Activated naive CD8-positive, alpha-beta T cell treated with anti-CD3 and anti-CD28 coated beads, Interleukin-2, amount 10 ng/mL, durations not matched to agents 7 days and 5 days (primary cell): Measurements from ENCODE around the gene HSD17B11. TPM values are rescaled to one million over a fixed set of nuclear protein-coding genes. Genes with fewer than 3 reads are reported as not detected.
"Not testable (repeated sequence)": the region's sequence is repeated elsewhere in the genome, so short reads cannot be mapped to it uniquely, and the experiment has no call there.

ENCODE experiments used
- ATAC-seq: fragments of 150-1000 bp; cut with Tn5 transposase; one replicate; pipeline ENCODE4 v1.10.0; 2021; ENCODE audit warnings: low read depth, moderate library complexity
- POLR2A ChIA-PET: fragments of 350-600 bp; sonication (Branson Sonifier 250); formaldehyde crosslinking; loops from one replicate; lab custom pipeline; 2021; ENCODE audit warnings: antibody characterized with exemption; lab: Charles Lee
- DNase-seq: peaks from one replicate; pipeline ENCODE4 v3.0.0; 2021
- H3K27ac Mint-ChIP-seq: one replicate; pipeline ENCODE4 v1.8.0; 2022; ENCODE audit warnings: mild to moderate bottlenecking, mixed read lengths
- H3K27me3 Mint-ChIP-seq: one replicate; pipeline ENCODE4 v1.8.0; 2022; ENCODE audit warnings: mild to moderate bottlenecking, moderate library complexity, mixed read lengths
- H3K36me3 Mint-ChIP-seq: one replicate; pipeline ENCODE4 v1.8.0; 2021; ENCODE audit warnings: mild to moderate bottlenecking, mixed read lengths
- H3K4me1 Mint-ChIP-seq: one replicate; pipeline ENCODE4 v1.8.0; 2021; ENCODE audit warnings: mixed read lengths
- H3K4me3 Mint-ChIP-seq: one replicate; pipeline ENCODE4 v1.8.0; 2022; ENCODE audit warnings: mild to moderate bottlenecking, moderate library complexity, mixed read lengths
- H3K9me3 Mint-ChIP-seq: one replicate; pipeline ENCODE4 v1.8.0; 2021; ENCODE audit warnings: mixed read lengths
- microRNA-seq: library from miRNA; unstranded; fragments of <30 nt; microRNA quantifications from one replicate; pipeline ENCODE4 v1.2.0, GENCODE V29; 2022
- total RNA-seq, 2 experiments: library from RNA; stranded (reverse); gene quantifications; one replicate each; pipeline ENCODE4 v1.2.3, GENCODE V29; 2021

HSD17B11 gene
- total RNA-seq, 2 experiments from 2014 or later: 42.8 to 48.0 TPM

GRCh38 chr4:87306056-87306455 is 84.9 kb downstream of the HSD17B11 start:
- Mint-ChIP-seq H3K27me3 (no peaks in the 10 kb centered on the region), H3K4me1 (no peaks in the 10 kb centered on the region), H3K4me3 (no peak overlapping the region), H3K36me3 (no peaks in the 10 kb centered on the region), H3K27ac (no peak overlapping the region), H3K9me3 (no peaks in the 10 kb centered on the region)
- POLR2A ChIA-PET: no interaction called here
- DNase-seq: no peak
- ATAC-seq: no peak

DNA sequence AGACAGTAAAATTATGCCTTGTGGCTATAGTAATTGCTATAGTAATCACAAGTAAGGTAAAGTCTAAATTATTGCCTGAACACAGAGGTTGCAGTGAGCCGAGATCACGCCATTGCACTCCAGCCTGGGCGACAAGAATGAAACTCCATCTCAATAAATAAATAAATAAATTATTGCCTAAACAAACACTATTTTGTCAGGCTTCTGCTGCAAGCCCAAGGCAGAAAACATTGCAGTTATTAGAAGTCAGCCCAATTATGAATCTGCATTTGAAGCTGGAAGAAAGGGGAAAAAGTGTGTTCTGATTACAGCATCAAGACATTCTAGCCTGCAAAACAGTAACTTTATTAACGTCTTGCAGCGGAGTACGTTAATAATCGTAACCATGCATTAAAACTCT is 85.4 kb downstream of the HSD17B11 start:
- POLR2A ChIA-PET: no interaction called here
- no peaks in the 10 kb centered on the region for H3K36me3 Mint-ChIP-seq
- H3K4me3 Mint-ChIP-seq: no peak overlapping the region
- H3K27me3 Mint-ChIP-seq: no peaks in the 10 kb centered on the region
- ATAC-seq: no peak
- H3K4me1 Mint-ChIP-seq: no peaks in the 10 kb centered on the region
- DNase-seq: no peak
- H3K9me3 Mint-ChIP-seq: no peaks in the 10 kb centered on the region
- no peak overlapping the region for H3K27ac Mint-ChIP-seq

DNA sequence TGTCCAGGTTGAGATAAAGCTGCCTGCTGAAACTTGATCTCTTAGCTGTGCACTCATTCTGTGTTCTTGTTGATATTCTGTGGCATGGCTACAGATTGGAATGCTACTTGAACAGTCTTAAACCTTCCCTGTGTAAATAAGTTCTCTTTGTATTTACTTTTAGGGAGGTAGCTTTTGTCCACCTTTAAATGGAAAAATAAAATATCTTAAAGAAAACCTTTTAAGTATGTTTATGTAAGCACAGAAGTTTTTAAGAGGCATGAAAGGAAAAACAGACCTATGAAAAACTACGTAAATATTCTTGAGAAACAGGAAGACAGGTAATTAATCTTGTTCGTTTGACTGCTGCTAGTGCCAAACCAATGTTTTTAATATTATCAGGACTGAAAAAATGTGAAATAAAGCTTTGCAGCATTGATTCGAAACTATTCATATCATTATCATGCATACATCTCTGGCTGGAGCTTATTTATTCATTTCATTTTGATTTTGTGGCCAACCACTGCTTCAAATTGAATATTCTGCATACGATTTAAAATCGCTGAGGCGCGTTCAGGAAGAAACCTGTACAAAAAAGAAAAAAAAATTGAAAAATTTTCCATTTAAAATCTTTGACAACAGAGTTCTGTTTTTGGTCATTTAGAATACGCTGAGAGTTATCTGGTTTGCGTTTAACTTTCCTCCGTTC is 86.1 kb downstream of the HSD17B11 start:
- no peaks in the 10 kb centered on the region for H3K36me3 Mint-ChIP-seq
- ATAC-seq (no peak), DNase-seq (no peak)
- POLR2A ChIA-PET: no interaction called here
- H3K9me3 Mint-ChIP-seq: no peaks in the 10 kb centered on the region
- no peaks in the 10 kb centered on the region for H3K4me1 Mint-ChIP-seq
- no peak overlapping the region for H3K4me3 Mint-ChIP-seq
- no peak overlapping the region for H3K27ac Mint-ChIP-seq
- no peaks in the 10 kb centered on the region for H3K27me3 Mint-ChIP-seq

GRCh38 chr4:87299898-87300297 is 91.1 kb downstream of the HSD17B11 start:
- no peak overlapping the region for H3K27ac Mint-ChIP-seq
- POLR2A ChIA-PET: no interaction called here
- no peak overlapping the region for H3K4me3 Mint-ChIP-seq
- ATAC-seq (no peak), DNase-seq (no peak)
- no peaks in the 10 kb centered on the region for H3K4me1 Mint-ChIP-seq
- no peaks in the 10 kb centered on the region for H3K27me3 Mint-ChIP-seq
- H3K9me3 Mint-ChIP-seq: no peaks in the 10 kb centered on the region
- H3K36me3 Mint-ChIP-seq: no peaks in the 10 kb centered on the region

DNA sequence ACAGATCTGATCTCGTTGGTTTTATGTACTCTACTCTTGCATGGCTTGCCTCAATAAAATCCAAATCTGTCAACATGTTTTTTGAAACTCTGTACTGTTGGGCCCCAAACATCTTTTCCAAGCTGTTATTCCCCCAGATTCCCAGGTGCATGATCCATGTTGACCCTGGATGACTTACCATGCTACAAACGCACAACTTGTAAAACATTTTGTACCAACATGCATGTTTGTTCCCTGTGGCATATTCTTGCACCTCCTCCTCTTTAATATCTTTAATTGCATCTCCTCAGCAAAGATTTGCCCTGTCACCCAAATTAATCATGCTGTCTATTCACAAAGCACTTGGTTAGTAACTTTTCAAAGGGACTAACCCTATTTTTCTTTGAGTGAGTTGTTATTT is 92.6 kb downstream of the HSD17B11 start:
- Mint-ChIP-seq H3K9me3 (peaks cover 8% of the 10 kb centered on the region), H3K4me3 (no peak overlapping the region), H3K4me1 (no peaks in the 10 kb centered on the region), H3K27me3 (no peaks in the 10 kb centered on the region), H3K36me3 (no peaks in the 10 kb centered on the region), H3K27ac (no peak overlapping the region)
- ATAC-seq: no peak
- no peak for DNase-seq
- POLR2A ChIA-PET: no interaction called here

- H3K4me1 Mint-ChIP-seq, H3K9me3 Mint-ChIP-seq, POLR2A ChIA-PET, H3K27me3 Mint-ChIP-seq, H3K36me3 Mint-ChIP-seq, H3K27ac Mint-ChIP-seq, DNase-seq, H3K4me3 Mint-ChIP-seq, ATAC-seq: not testable (repeated sequence)
Measured at GRCh38 chr4:87294911-87295310, 96.1 kb downstream of the HSD17B11 start.

GRCh38 chr4:87293889-87294288 is 97.1 kb downstream of the HSD17B11 start:
- POLR2A ChIA-PET, H3K4me1 Mint-ChIP-seq, H3K9me3 Mint-ChIP-seq, H3K27me3 Mint-ChIP-seq, DNase-seq, ATAC-seq, H3K36me3 Mint-ChIP-seq, H3K27ac Mint-ChIP-seq, H3K4me3 Mint-ChIP-seq: not testable (repeated sequence)

- no peaks in the 10 kb centered on the region for H3K4me1 Mint-ChIP-seq
- DNase-seq: no peak
- H3K4me3 Mint-ChIP-seq: no peak overlapping the region
- no peaks in the 10 kb centered on the region for H3K36me3 Mint-ChIP-seq
- POLR2A ChIA-PET: no interaction called here
- ATAC-seq: no peak
- H3K27me3 Mint-ChIP-seq: no peaks in the 10 kb centered on the region
- H3K9me3 Mint-ChIP-seq: peaks cover 16% of the 10 kb centered on the region
- H3K27ac Mint-ChIP-seq: no peak overlapping the region
Measured at GRCh38 chr4:87286970-87287369, 104.0 kb downstream of the HSD17B11 start.

Small RNAs within 50 kb of the gene (microRNA-seq; reads per million reads assigned to microRNA genes)
- not detected for gene MIR5705

Other genes starting within 250 kb of the HSD17B11 start
- 10 to 100 TPM; 12.6 to 13.7 TPM for gene KLHL8, start 170.6 kb downstream of the HSD17B11 start, total RNA-seq
- under 1 TPM; 0.44 to 0.48 TPM for gene HSD17B13, start 68.3 kb downstream of the HSD17B11 start, total RNA-seq
- 10 to 100 TPM; 10.5 to 13.4 TPM for gene NUDT9, start 31.4 kb upstream of the HSD17B11 start, total RNA-seq
- gene SPARCL1, start 138.2 kb upstream of the HSD17B11 start, total RNA-seq: not detected
- gene DSPP, start 217.3 kb upstream of the HSD17B11 start, total RNA-seq: not detected